ENCODE measurements around the gene ART1. TPM values are rescaled to one million over a fixed set of nuclear protein-coding genes. Genes with fewer than 3 reads are reported as not detected.
"Not testable (repeated sequence)": the region's sequence is repeated elsewhere in the genome, so short reads cannot be mapped to it uniquely, and the experiment has no call there.

The ART1 gene
- total and polyA plus RNA-seq, 7 experiments from 2014 or later: not detected

GRCh38 chr11:3639841-3640240 lies 5.1 kb upstream of the ART1 start:
- peaks cover 5 to 14% (median 8%) of the 10 kb centered on the region in 7 donors for H3K4me1 Mint-ChIP-seq
- no peak for DNase-seq
- intact Hi-C loops (cut with micrococcal nuclease): no loop called here
- Histone ChIP-seq H3K4me1 (ENCODE audit: control insufficient read depth in 2 of 2, insufficient read depth in 2 of 2, low read length in 2 of 2) (peaks cover 7 to 11% of the 10 kb centered on the region in 2 donors), H3K27ac (ENCODE audit: low read depth, low read length) (no peak overlapping the region), H3K27me3 (ENCODE audit: control insufficient read depth in 2 of 2, insufficient read depth in 2 of 2, low read length in 2 of 2) (no peaks in the 10 kb centered on the region), H3K9me3 (ENCODE audit: control insufficient read depth in 2 of 3, low read length in 3 of 3) (no peaks in the 10 kb centered on the region), H3K4me3 (ENCODE audit: low read length) (no peak overlapping the region), H3K36me3 (ENCODE audit: control insufficient read depth in 2 of 3, insufficient read depth in 3 of 3, low read length in 3 of 3) (no peaks in the 10 kb centered on the region)
- peaks cover 7 to 40% (median 22%) of the 10 kb centered on the region in 5 donors for H3K27me3 Mint-ChIP-seq
- H3K36me3 Mint-ChIP-seq: peaks cover 0 to 5% (median 0%) of the 10 kb centered on the region in 5 donors
- ChIA-PET POLR2A (no interaction called here), CTCF (no interaction called here)
- ATAC-seq: no peak
- peaks cover 0 to 5% (median 0%) of the 10 kb centered on the region in 11 donors for H3K9me3 Mint-ChIP-seq
- H3K4me3 Mint-ChIP-seq: peak overlapping the region in 1 of 10 donors; percentile 7
- H3K27ac Mint-ChIP-seq: no peak overlapping the region

- DNase-seq (no peak), ATAC-seq (no peak)
- Histone ChIP-seq H3K9me3 (ENCODE audit: control insufficient read depth in 2 of 3, low read length in 3 of 3) (no peaks in the 10 kb centered on the region), H3K27ac (ENCODE audit: low read depth, low read length) (no peak overlapping the region), H3K27me3 (ENCODE audit: control insufficient read depth in 2 of 2, insufficient read depth in 2 of 2, low read length in 2 of 2) (peaks cover 0 to 3% of the 10 kb centered on the region in 2 donors), H3K36me3 (ENCODE audit: control insufficient read depth in 2 of 3, insufficient read depth in 3 of 3, low read length in 3 of 3) (no peaks in the 10 kb centered on the region), H3K4me1 (ENCODE audit: control insufficient read depth in 2 of 2, insufficient read depth in 2 of 2, low read length in 2 of 2) (peaks cover 7 to 11% of the 10 kb centered on the region in 2 donors), H3K4me3 (ENCODE audit: low read length) (no peak overlapping the region)
- Mint-ChIP-seq H3K36me3 (peaks cover 0 to 5% (median 0%) of the 10 kb centered on the region in 5 donors), H3K4me3 (peak overlapping the region; percentile 48 to 85 (median 72)), H3K27ac (peak overlapping the region in 4 of 9 donors; percentile 47 to 79 (median 54)), H3K9me3 (peaks cover 0 to 5% (median 0%) of the 10 kb centered on the region in 11 donors), H3K4me1 (peaks cover 5 to 14% (median 8%) of the 10 kb centered on the region in 7 donors), H3K27me3 (peaks cover 16 to 46% (median 33%) of the 10 kb centered on the region in 5 donors)
- ChIA-PET POLR2A (no interaction called here), CTCF (no interaction called here)
- intact Hi-C loops (cut with micrococcal nuclease): no loop called here
Observed at GRCh38 chr11:3641191-3641590, 3.7 kb upstream of the ART1 start.

GRCh38 chr11:3641701-3642070 lies 3.2 kb upstream of the ART1 start, which contains the start of gene ART5:
Gene ART5, minus strand, starts transcription at chr11:3641992. Its CDS starts 130 bp downstream, at chr11:3641862.
- no peaks in the 10 kb centered on the region for H3K36me3 ChIP-seq (ENCODE audit: control insufficient read depth in 2 of 3, insufficient read depth in 3 of 3, low read length in 3 of 3)
- H3K27ac ChIP-seq (ENCODE audit: low read depth, low read length): no peak within 1 kb of the TSS
- ChIA-PET POLR2A (no interaction called here), CTCF (no interaction called here)
- H3K4me1 ChIP-seq (ENCODE audit: control insufficient read depth in 2 of 2, insufficient read depth in 2 of 2, low read length in 2 of 2): peaks cover 7 to 11% of the 10 kb centered on the region in 2 donors
- H3K27me3 Mint-ChIP-seq: peaks cover 20 to 48% (median 38%) of the 10 kb centered on the region in 5 donors
- H3K9me3 Mint-ChIP-seq: peaks cover 0 to 5% (median 0%) of the 10 kb centered on the region in 11 donors
- peaks cover 0 to 3% of the 10 kb centered on the region in 2 donors for H3K27me3 ChIP-seq (ENCODE audit: control insufficient read depth in 2 of 2, insufficient read depth in 2 of 2, low read length in 2 of 2)
- H3K9me3 ChIP-seq (ENCODE audit: control insufficient read depth in 2 of 3, low read length in 3 of 3): no peaks in the 10 kb centered on the region
- peak within 1 kb of the TSS; percentile 57 for H3K4me3 ChIP-seq (ENCODE audit: low read length)
- H3K4me3 Mint-ChIP-seq: peak within 1 kb of the TSS; percentile 63 to 85 (median 82)
- peaks cover 5 to 14% (median 8%) of the 10 kb centered on the region in 7 donors for H3K4me1 Mint-ChIP-seq
- intact Hi-C loops (cut with micrococcal nuclease): no loop called here
- peaks cover 0 to 5% (median 0%) of the 10 kb centered on the region in 5 donors for H3K36me3 Mint-ChIP-seq
- peak in 1 of 9 donors; percentile 4 for DNase-seq
- H3K27ac Mint-ChIP-seq: peak within 1 kb of the TSS in 5 of 9 donors; percentile 39 to 79 (median 48)
- no peak for ATAC-seq

- ATAC-seq: peak; percentile 97
- H3K4me1 Mint-ChIP-seq: peaks cover 5 to 14% (median 8%) of the 10 kb centered on the region in 7 donors
- H3K27ac ChIP-seq (ENCODE audit: low read depth, low read length): no peak overlapping the region
- CTCF ChIA-PET: no interaction called here
- H3K36me3 ChIP-seq (ENCODE audit: control insufficient read depth in 2 of 3, insufficient read depth in 3 of 3, low read length in 3 of 3): no peaks in the 10 kb centered on the region
- H3K9me3 Mint-ChIP-seq: peaks cover 0 to 5% (median 0%) of the 10 kb centered on the region in 11 donors
- H3K4me1 ChIP-seq (ENCODE audit: control insufficient read depth in 2 of 2, insufficient read depth in 2 of 2, low read length in 2 of 2): peaks cover 7 to 11% of the 10 kb centered on the region in 2 donors
- peak overlapping the region; percentile 57 for H3K4me3 ChIP-seq (ENCODE audit: low read length)
- POLR2A ChIA-PET: no interaction called here
- H3K4me3 Mint-ChIP-seq: peak overlapping the region; percentile 63 to 85 (median 82)
- intact Hi-C loops (cut with micrococcal nuclease): no loop called here
- H3K9me3 ChIP-seq (ENCODE audit: control insufficient read depth in 2 of 3, low read length in 3 of 3): no peaks in the 10 kb centered on the region
- peaks cover 0 to 5% (median 0%) of the 10 kb centered on the region in 5 donors for H3K36me3 Mint-ChIP-seq
- peak overlapping the region in 2 of 9 donors; percentile 9 to 39 for H3K27ac Mint-ChIP-seq
- H3K27me3 ChIP-seq (ENCODE audit: control insufficient read depth in 2 of 2, insufficient read depth in 2 of 2, low read length in 2 of 2): peaks cover 0 to 3% of the 10 kb centered on the region in 2 donors
- DNase-seq: peak; percentile 50 to 81 (median 68)
- peaks cover 21 to 50% (median 40%) of the 10 kb centered on the region in 5 donors for H3K27me3 Mint-ChIP-seq
Observed at GRCh38 chr11:3642071-3642951, 2.6 kb upstream of the ART1 start.

- H3K27me3 Mint-ChIP-seq: peaks cover 23 to 53% (median 44%) of the 10 kb centered on the region in 5 donors
- H3K9me3 Mint-ChIP-seq; H3K36me3 Mint-ChIP-seq; H3K27me3 ChIP-seq (ENCODE audit: control insufficient read depth in 2 of 2, insufficient read depth in 2 of 2, low read length in 2 of 2); intact Hi-C loops (cut with micrococcal nuclease); CTCF ChIA-PET; H3K9me3 ChIP-seq (ENCODE audit: control insufficient read depth in 2 of 3, low read length in 3 of 3); POLR2A ChIA-PET; H3K36me3 ChIP-seq (ENCODE audit: control insufficient read depth in 2 of 3, insufficient read depth in 3 of 3, low read length in 3 of 3); DNase-seq; H3K27ac ChIP-seq (ENCODE audit: low read depth, low read length); ATAC-seq: not testable (repeated sequence)
- Histone ChIP-seq H3K4me1 (ENCODE audit: control insufficient read depth in 2 of 2, insufficient read depth in 2 of 2, low read length in 2 of 2) (peaks cover 7 to 11% of the 10 kb centered on the region in 2 donors), H3K4me3 (ENCODE audit: low read length) (peak overlapping the region; percentile 57)
- peak overlapping the region in 8 of 10 donors; percentile 79 to 85 (median 82) for H3K4me3 Mint-ChIP-seq
- peak overlapping the region in 1 of 9 donors; percentile 9 for H3K27ac Mint-ChIP-seq
- H3K4me1 Mint-ChIP-seq: peaks cover 5 to 14% (median 8%) of the 10 kb centered on the region in 7 donors
Observed at GRCh38 chr11:3643102-3643546, 1.8 kb upstream of the ART1 start.

GRCh38 chr11:3645552-3645951 lies 624 bp downstream of the ART1 start:
- Mint-ChIP-seq H3K36me3 (peaks cover 0 to 5% (median 0%) of the 10 kb centered on the region in 5 donors), H3K9me3 (peaks cover 0 to 3% (median 0%) of the 10 kb centered on the region in 11 donors), H3K27me3 (peaks cover 48 to 69% (median 63%) of the 10 kb centered on the region in 5 donors), H3K4me3 (no peak overlapping the region), H3K4me1 (peaks cover 5 to 14% (median 8%) of the 10 kb centered on the region in 7 donors), H3K27ac (no peak overlapping the region)
- H3K9me3 ChIP-seq (ENCODE audit: control insufficient read depth in 2 of 3, low read length in 3 of 3): no peaks in the 10 kb centered on the region
- no peak overlapping the region for H3K4me3 ChIP-seq (ENCODE audit: low read length)
- H3K4me1 ChIP-seq (ENCODE audit: control insufficient read depth in 2 of 2, insufficient read depth in 2 of 2, low read length in 2 of 2): peaks cover 7 to 11% of the 10 kb centered on the region in 2 donors
- ATAC-seq (no peak), DNase-seq (no peak)
- no peaks in the 10 kb centered on the region for H3K36me3 ChIP-seq (ENCODE audit: control insufficient read depth in 2 of 3, insufficient read depth in 3 of 3, low read length in 3 of 3)
- peaks cover 0 to 3% of the 10 kb centered on the region in 2 donors for H3K27me3 ChIP-seq (ENCODE audit: control insufficient read depth in 2 of 2, insufficient read depth in 2 of 2, low read length in 2 of 2)
- POLR2A ChIA-PET: no interaction called here
- intact Hi-C loops (cut with micrococcal nuclease): no loop called here
- H3K27ac ChIP-seq (ENCODE audit: low read depth, low read length): no peak overlapping the region
- CTCF ChIA-PET: no interaction called here
